GM12878 (cell line): ENCODE data around the gene ZMYM1. TPM values are rescaled to one million over a fixed set of nuclear protein-coding genes. Genes with fewer than 3 reads are reported as not detected.

Source experiments
- TARDBP ChIP-seq: IDR thresholded peaks from 2 replicates; pipeline ENCODE4 v1.6.1; 2016; ENCODE audit warnings: borderline replicate concordance
- polyA plus RNA-seq, 11 experiments: library from polyadenylated mRNA; depleted of rRNA in 4 of 11; unstranded in 6 of 11; stranded (reverse) in 5 of 11; fragments of >200 nt; fragmentation: Nextera tagmentation in 4 of 11; fragmentation: Illumina TruSeq in 1 of 11; extraction: Ambion mirVana in 4 of 11; extraction: Trizol in 1 of 11; gene quantifications; 1 replicate in 1 of 11; 2 replicates in 10 of 11; pipeline versions ENCODE4 v1.2.1 to v1.2.3, GENCODE V29; 2011 to 2016; ENCODE audit warnings: inconsistent platforms in 2 of 11, missing spikeins in 2 of 11, low read depth in 1 of 11
- total RNA-seq, 4 experiments: library from RNA; depleted of rRNA in 3 of 4; stranded (reverse); fragments of >200 nt in 3 of 4; fragmentation: Illumina TruSeq in 1 of 4; extraction: Trizol in 1 of 4; gene quantifications; 2 replicates each; pipeline versions ENCODE4 v1.2.1 to v1.2.3, GENCODE V29; 2013 to 2021
- TF ChIP-seq, protein P1 (sequence below): fragments of 450-650 bp; IDR thresholded peaks from 2 replicates; pipeline ENCODE4 v1.6.1; 2016; ENCODE audit warnings: mild to moderate bottlenecking, moderate library complexity, borderline replicate concordance
- TF ChIP-seq, protein P2 (sequence below): IDR thresholded peaks from 2 replicates; pipeline ENCODE4 v1.6.1; 2011; ENCODE audit warnings: mild to moderate bottlenecking, low read depth, low read length, moderate library complexity; ENCODE audit not compliant: insufficient replicate concordance
- TF ChIP-seq, protein P3 (sequence below): fragments of 450-650 bp; IDR thresholded peaks from 2 replicates; pipeline ENCODE4 v1.6.1; 2017; ENCODE audit warnings: mild to moderate bottlenecking, moderate library complexity

ZMYM1 gene
- total and polyA plus RNA-seq, 10 of the 15 experiments (the other 5 are each of a cell fraction or from before 2014, with no cell fraction given) = 0.45 to 5.2 (median 1.4) TPM

DNA sequence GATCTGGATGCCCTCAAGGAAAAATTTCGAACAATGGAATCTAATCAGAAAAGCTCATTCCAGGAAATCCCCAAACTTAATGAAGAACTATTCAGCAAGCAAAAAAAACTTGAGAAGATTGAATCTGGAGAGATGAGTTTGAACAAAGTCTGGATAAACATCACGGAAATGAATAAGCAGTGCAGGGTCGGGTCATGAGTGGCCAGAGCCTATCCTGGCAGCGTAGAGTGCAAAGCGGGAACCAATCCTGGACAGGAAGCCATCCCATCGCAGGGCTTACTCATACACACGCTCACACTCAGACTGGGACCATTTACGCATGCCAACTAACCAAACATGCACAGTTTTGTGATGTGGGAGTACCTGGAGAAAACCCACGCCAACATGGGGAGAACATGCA lies 43.1 kb downstream of the ZMYM1 start (continued):
- TF ChIP-seq, protein P1, sequence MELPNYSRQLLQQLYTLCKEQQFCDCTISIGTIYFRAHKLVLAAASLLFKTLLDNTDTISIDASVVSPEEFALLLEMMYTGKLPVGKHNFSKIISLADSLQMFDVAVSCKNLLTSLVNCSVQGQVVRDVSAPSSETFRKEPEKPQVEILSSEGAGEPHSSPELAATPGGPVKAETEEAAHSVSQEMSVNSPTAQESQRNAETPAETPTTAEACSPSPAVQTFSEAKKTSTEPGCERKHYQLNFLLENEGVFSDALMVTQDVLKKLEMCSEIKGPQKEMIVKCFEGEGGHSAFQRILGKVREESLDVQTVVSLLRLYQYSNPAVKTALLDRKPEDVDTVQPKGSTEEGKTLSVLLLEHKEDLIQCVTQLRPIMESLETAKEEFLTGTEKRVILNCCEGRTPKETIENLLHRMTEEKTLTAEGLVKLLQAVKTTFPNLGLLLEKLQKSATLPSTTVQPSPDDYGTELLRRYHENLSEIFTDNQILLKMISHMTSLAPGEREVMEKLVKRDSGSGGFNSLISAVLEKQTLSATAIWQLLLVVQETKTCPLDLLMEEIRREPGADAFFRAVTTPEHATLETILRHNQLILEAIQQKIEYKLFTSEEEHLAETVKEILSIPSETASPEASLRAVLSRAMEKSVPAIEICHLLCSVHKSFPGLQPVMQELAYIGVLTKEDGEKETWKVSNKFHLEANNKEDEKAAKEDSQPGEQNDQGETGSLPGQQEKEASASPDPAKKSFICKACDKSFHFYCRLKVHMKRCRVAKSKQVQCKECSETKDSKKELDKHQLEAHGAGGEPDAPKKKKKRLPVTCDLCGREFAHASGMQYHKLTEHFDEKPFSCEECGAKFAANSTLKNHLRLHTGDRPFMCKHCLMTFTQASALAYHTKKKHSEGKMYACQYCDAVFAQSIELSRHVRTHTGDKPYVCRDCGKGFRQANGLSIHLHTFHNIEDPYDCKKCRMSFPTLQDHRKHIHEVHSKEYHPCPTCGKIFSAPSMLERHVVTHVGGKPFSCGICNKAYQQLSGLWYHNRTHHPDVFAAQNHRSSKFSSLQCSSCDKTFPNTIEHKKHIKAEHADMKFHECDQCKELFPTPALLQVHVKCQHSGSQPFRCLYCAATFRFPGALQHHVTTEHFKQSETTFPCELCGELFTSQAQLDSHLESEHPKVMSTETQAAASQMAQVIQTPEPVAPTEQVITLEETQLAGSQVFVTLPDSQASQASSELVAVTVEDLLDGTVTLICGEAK = no peak
- TF ChIP-seq, protein P2, sequence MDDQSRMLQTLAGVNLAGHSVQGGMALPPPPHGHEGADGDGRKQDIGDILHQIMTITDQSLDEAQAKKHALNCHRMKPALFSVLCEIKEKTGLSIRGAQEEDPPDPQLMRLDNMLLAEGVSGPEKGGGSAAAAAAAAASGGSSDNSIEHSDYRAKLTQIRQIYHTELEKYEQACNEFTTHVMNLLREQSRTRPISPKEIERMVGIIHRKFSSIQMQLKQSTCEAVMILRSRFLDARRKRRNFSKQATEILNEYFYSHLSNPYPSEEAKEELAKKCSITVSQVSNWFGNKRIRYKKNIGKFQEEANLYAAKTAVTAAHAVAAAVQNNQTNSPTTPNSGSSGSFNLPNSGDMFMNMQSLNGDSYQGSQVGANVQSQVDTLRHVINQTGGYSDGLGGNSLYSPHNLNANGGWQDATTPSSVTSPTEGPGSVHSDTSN = no peak
- TF ChIP-seq, protein P3, sequence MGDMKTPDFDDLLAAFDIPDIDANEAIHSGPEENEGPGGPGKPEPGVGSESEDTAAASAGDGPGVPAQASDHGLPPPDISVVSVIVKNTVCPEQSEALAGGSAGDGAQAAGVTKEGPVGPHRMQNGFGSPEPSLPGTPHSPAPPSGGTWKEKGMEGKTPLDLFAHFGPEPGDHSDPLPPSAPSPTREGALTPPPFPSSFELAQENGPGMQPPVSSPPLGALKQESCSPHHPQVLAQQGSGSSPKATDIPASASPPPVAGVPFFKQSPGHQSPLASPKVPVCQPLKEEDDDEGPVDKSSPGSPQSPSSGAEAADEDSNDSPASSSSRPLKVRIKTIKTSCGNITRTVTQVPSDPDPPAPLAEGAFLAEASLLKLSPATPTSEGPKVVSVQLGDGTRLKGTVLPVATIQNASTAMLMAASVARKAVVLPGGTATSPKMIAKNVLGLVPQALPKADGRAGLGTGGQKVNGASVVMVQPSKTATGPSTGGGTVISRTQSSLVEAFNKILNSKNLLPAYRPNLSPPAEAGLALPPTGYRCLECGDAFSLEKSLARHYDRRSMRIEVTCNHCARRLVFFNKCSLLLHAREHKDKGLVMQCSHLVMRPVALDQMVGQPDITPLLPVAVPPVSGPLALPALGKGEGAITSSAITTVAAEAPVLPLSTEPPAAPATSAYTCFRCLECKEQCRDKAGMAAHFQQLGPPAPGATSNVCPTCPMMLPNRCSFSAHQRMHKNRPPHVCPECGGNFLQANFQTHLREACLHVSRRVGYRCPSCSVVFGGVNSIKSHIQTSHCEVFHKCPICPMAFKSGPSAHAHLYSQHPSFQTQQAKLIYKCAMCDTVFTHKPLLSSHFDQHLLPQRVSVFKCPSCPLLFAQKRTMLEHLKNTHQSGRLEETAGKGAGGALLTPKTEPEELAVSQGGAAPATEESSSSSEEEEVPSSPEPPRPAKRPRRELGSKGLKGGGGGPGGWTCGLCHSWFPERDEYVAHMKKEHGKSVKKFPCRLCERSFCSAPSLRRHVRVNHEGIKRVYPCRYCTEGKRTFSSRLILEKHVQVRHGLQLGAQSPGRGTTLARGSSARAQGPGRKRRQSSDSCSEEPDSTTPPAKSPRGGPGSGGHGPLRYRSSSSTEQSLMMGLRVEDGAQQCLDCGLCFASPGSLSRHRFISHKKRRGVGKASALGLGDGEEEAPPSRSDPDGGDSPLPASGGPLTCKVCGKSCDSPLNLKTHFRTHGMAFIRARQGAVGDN = no peak
- TF ChIP-seq TARDBP = no peak
- TF ChIP-seq, all 136 proteins: peak for 0
